Gastrocnemius medialis (tissue), 4 donors: ENCODE data around the gene ANXA2R. TPM values are rescaled to one million over a fixed set of nuclear protein-coding genes. Genes with fewer than 3 reads are reported as not detected.

Source experiments
- total RNA-seq, 4 donors: library from RNA; depleted of rRNA; stranded (reverse); fragments of >200 nt; gene quantifications; one replicate each; pipeline versions ENCODE4 v1.1.0 to v1.2.3, GENCODE V29; 2016

ANXA2R gene
- total RNA-seq, 4 donors from 2014 or later: 1.1 to 3.3 (median 1.4) TPM

Other genes with a start within 250 kb of the ANXA2R start
- gene SELENOP, start 228.4 kb downstream of the ANXA2R start, total RNA-seq: 100 to 1,000 TPM; 231 to 290 (median 243) TPM
- gene ZNF131, start 80.6 kb upstream of the ANXA2R start, total RNA-seq: 10 to 100 TPM; 16.4 to 44.6 (median 18.7) TPM
- under 1 TPM in 1 of 4 donors, not detected in 3; 0.41 TPM for gene NIM1K, start 151.9 kb upstream of the ANXA2R start, total RNA-seq